ENCODE data around the gene ARMH3.

DNA sequence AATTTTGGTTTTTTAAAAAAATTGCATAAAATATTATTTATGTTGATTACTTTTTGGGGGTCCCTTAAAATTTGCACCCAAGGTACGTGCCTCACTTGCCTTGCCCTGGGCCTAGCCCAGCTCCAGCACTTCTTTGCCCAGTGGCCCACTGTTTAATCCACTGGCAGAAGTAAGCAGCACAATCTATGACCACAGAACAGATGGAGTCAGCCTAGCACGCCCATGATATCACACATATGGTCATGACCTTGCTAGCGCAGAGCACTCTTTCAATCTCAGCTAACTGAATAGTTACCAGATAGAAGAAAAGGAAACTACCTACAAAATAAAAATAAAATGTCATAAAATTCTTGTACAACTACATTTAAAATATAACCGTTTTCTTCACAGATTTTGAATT is 243.4 kb downstream of the ARMH3 start:
- no peak for TF ChIP-seq ZFX (IDR thresholded peaks at IDR 0.05)
- TF ChIP-seq, protein P1, sequence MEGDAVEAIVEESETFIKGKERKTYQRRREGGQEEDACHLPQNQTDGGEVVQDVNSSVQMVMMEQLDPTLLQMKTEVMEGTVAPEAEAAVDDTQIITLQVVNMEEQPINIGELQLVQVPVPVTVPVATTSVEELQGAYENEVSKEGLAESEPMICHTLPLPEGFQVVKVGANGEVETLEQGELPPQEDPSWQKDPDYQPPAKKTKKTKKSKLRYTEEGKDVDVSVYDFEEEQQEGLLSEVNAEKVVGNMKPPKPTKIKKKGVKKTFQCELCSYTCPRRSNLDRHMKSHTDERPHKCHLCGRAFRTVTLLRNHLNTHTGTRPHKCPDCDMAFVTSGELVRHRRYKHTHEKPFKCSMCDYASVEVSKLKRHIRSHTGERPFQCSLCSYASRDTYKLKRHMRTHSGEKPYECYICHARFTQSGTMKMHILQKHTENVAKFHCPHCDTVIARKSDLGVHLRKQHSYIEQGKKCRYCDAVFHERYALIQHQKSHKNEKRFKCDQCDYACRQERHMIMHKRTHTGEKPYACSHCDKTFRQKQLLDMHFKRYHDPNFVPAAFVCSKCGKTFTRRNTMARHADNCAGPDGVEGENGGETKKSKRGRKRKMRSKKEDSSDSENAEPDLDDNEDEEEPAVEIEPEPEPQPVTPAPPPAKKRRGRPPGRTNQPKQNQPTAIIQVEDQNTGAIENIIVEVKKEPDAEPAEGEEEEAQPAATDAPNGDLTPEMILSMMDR (conservative IDR thresholded peaks at IDR 0.05), result no peak

Measured in C4-2B (cell line).